K562 (cell line): ENCODE data around the gene DGCR2. TPM values are rescaled to one million over a fixed set of nuclear protein-coding genes. Genes with fewer than 3 reads are reported as not detected.

Experiments used
- ADNP ChIP-seq: fragments of 200-800 bp; sonication (Bioruptor generic); IDR thresholded peaks from 2 replicates; pipeline ENCODE4 v1.6.1; 2016; ENCODE audit warnings: missing genetic modification characterization, missing compliant biosample characterization
- CAMTA2 ChIP-seq: fragments of 250-450 bp; sonication (Bioruptor Pico); conservative IDR thresholded peaks from 2 replicates; pipeline ENCODE4 v1.5.1; 2022
- EP400 ChIP-seq: fragments of 450-650 bp; IDR thresholded peaks from 2 replicates; pipeline ENCODE4 v1.6.1; 2017; ENCODE audit warnings: antibody characterized with exemption, mild to moderate bottlenecking, moderate library complexity
- HDAC6 ChIP-seq: IDR thresholded peaks from 2 replicates; pipeline ENCODE4 v1.6.1; 2012; ENCODE audit warnings: low read depth, mild to moderate bottlenecking, control low read depth, inconsistent platforms, low read length, moderate library complexity
- HMG20A ChIP-seq: fragments of 450-650 bp; formaldehyde crosslinking; conservative IDR thresholded peaks from 2 replicates; pipeline ENCODE4 v1.4.0; 2020; ENCODE audit warnings: mild to moderate bottlenecking, mixed read lengths
- HOXB6 ChIP-seq: fragments of 250-450 bp; sonication (Bioruptor Pico); IDR thresholded peaks from 2 replicates; pipeline ENCODE4 v1.5.1; 2022; ENCODE audit warnings: mild to moderate bottlenecking, borderline replicate concordance
- IFI16 ChIP-seq: fragments of 250-450 bp; sonication (Bioruptor Pico); IDR thresholded peaks from 2 replicates; pipeline ENCODE4 v2.1.2; 2022; ENCODE audit warnings: mild to moderate bottlenecking, inconsistent platforms
- JUN ChIP-seq, 2 experiments: sonication (generic) in 1 of 2; formaldehyde crosslinking in 1 of 2; IDR thresholded peaks; 2 replicates each; pipeline versions ENCODE4 v1.6.1 to v1.8.0; 2012 to 2022; ENCODE audit warnings: borderline replicate concordance in 2 of 2, mild to moderate bottlenecking in 2 of 2, improper control_type of control experiment in 1 of 2, low read depth in 1 of 2, low read length in 1 of 2, missing genetic modification reagents in 1 of 2
- RBM22 ChIP-seq: fragments of 200-400 bp; formaldehyde crosslinking; IDR thresholded peaks from 2 replicates; pipeline ENCODE4 v1.6.1; 2018; ENCODE audit warnings: low read length, low read depth; ENCODE audit not compliant: poor library complexity, severe bottlenecking
- SMAD2 ChIP-seq: fragments of 150-350 bp; IDR thresholded peaks from 2 replicates; pipeline ENCODE4 v1.6.1; 2014; ENCODE audit warnings: low read depth, mild to moderate bottlenecking, low read length
- TRIM28 ChIP-seq: fragments of 450-650 bp; IDR thresholded peaks from 2 replicates; pipeline ENCODE4 v1.6.1; 2017
- U2AF2 ChIP-seq: fragments of 200-400 bp; formaldehyde crosslinking; optimal IDR thresholded peaks from 2 replicates; pipeline ENCODE3; 2017; ENCODE audit warnings: low read depth, mild to moderate bottlenecking, low read length
- ZKSCAN3 ChIP-seq: fragments of 250-450 bp; sonication (Bioruptor Pico); IDR thresholded peaks from 2 replicates; pipeline ENCODE4 v1.4.0; 2020
- ZNF140 ChIP-seq: fragments of 250-450 bp; sonication (Bioruptor Pico); IDR thresholded peaks from 2 replicates; pipeline ENCODE4 v1.8.0; 2021; ENCODE audit warnings: moderate library complexity, mild to moderate bottlenecking, inconsistent platforms
- ZNF347 ChIP-seq: fragments of 450-650 bp; formaldehyde crosslinking; IDR thresholded peaks from 2 replicates; pipeline ENCODE4 v1.4.0; 2020; ENCODE audit warnings: low read depth, mild to moderate bottlenecking, moderate library complexity
- polyA plus RNA-seq, 8 experiments: library from polyadenylated mRNA; depleted of rRNA in 4 of 8; stranded (reverse) in 5 of 8; unstranded in 3 of 8; fragments of >200 nt; fragmentation: Nextera tagmentation in 2 of 8; fragmentation: Illumina TruSeq in 1 of 8; extraction: Ambion mirVana in 2 of 8; extraction: Trizol in 1 of 8; gene quantifications; 2 replicates each; pipeline versions ENCODE4 v1.2.1 to v1.2.3, GENCODE V29; 2011 to 2014; ENCODE audit warnings: inconsistent platforms in 1 of 8, missing spikeins in 1 of 8
- total RNA-seq, 7 experiments: library from RNA; depleted of rRNA in 6 of 7; stranded (reverse); fragments of >200 nt in 6 of 7; fragmentation: Illumina TruSeq in 2 of 7; extraction: Trizol in 2 of 7; gene quantifications; 2 replicates each; pipeline versions ENCODE4 v1.2.1 to v1.2.3, GENCODE V29; 2011 to 2021; ENCODE audit warnings: low replicate concordance in 1 of 7
- TF ChIP-seq, protein P1 (sequence below): fragments of 450-650 bp; formaldehyde crosslinking; IDR thresholded peaks from 2 replicates; pipeline ENCODE4 v1.4.0; 2020; ENCODE audit warnings: mild to moderate bottlenecking, mixed read lengths
- TF ChIP-seq, protein P2 (sequence below): fragments of 450-650 bp; IDR thresholded peaks from 2 replicates; pipeline ENCODE4 v1.6.1; 2016; ENCODE audit warnings: borderline replicate concordance
- TF ChIP-seq, protein P3 (sequence below): fragments of 250-450 bp; sonication (Bioruptor Pico); IDR thresholded peaks from 2 replicates; pipeline ENCODE4 v1.4.0; 2020; ENCODE audit warnings: borderline replicate concordance
- TF ChIP-seq, protein P4 (sequence below): fragments of 450-650 bp; formaldehyde crosslinking; IDR thresholded peaks from 2 replicates; pipeline ENCODE4 v1.4.0; 2022; ENCODE audit warnings: missing genetic modification characterization
- TF ChIP-seq, protein P5 (sequence below), 2 experiments: IDR thresholded peaks; 2 replicates each; pipeline ENCODE4 v1.6.1; 2012; ENCODE audit warnings: improper control_type of control experiment in 2 of 2, low read depth in 2 of 2, low read length in 2 of 2, borderline replicate concordance in 1 of 2

The DGCR2 gene
- total and polyA plus RNA-seq, 9 of the 15 experiments (the other 6 are each of a cell fraction or from before 2014, with no cell fraction given): 0.69 to 101 (median 56.4) TPM

- TF ChIP-seq, protein P1, sequence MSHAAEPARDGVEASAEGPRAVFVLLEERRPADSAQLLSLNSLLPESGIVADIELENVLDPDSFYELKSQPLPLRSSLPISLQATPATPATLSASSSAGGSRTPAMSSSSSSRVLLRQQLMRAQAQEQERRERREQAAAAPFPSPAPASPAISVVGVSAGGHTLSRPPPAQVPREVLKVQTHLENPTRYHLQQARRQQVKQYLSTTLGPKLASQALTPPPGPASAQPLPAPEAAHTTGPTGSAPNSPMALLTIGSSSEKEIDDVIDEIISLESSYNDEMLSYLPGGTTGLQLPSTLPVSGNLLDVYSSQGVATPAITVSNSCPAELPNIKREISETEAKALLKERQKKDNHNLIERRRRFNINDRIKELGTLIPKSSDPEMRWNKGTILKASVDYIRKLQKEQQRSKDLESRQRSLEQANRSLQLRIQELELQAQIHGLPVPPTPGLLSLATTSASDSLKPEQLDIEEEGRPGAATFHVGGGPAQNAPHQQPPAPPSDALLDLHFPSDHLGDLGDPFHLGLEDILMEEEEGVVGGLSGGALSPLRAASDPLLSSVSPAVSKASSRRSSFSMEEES (CRISPR knock-in tag): no peak
- TF ChIP-seq, protein P2, sequence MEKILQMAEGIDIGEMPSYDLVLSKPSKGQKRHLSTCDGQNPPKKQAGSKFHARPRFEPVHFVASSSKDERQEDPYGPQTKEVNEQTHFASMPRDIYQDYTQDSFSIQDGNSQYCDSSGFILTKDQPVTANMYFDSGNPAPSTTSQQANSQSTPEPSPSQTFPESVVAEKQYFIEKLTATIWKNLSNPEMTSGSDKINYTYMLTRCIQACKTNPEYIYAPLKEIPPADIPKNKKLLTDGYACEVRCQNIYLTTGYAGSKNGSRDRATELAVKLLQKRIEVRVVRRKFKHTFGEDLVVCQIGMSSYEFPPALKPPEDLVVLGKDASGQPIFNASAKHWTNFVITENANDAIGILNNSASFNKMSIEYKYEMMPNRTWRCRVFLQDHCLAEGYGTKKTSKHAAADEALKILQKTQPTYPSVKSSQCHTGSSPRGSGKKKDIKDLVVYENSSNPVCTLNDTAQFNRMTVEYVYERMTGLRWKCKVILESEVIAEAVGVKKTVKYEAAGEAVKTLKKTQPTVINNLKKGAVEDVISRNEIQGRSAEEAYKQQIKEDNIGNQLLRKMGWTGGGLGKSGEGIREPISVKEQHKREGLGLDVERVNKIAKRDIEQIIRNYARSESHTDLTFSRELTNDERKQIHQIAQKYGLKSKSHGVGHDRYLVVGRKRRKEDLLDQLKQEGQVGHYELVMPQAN: no peak
- no peak for TF ChIP-seq JUN (IDR thresholded peaks at IDR 0.05; ENCODE audit: borderline replicate concordance, low read depth, low read length)
- TF ChIP-seq JUN (CRISPR knock-in tag; IDR thresholded peaks at IDR 0.05; ENCODE audit: borderline replicate concordance): no peak
- TF ChIP-seq, protein P3, sequence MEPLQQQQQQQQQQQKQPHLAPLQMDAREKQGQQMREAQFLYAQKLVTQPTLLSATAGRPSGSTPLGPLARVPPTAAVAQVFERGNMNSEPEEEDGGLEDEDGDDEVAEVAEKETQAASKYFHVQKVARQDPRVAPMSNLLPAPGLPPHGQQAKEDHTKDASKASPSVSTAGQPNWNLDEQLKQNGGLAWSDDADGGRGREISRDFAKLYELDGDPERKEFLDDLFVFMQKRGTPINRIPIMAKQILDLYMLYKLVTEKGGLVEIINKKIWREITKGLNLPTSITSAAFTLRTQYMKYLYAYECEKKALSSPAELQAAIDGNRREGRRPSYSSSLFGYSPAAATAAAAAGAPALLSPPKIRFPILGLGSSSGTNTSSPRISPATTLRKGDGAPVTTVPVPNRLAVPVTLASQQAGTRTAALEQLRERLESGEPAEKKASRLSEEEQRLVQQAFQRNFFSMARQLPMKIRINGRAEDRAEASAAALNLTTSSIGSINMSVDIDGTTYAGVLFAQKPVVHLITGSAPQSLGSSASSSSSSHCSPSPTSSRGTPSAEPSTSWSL (CRISPR knock-in tag): no peak
- no peak for TF ChIP-seq ZNF140
- TF ChIP-seq TRIM28: no peak
- TF ChIP-seq CAMTA2 (CRISPR knock-in tag): no peak
- no peak for TF ChIP-seq RBM22
- no peak for TF ChIP-seq U2AF2
- TF ChIP-seq ZKSCAN3 (CRISPR knock-in tag): no peak
- TF ChIP-seq, protein P4, sequence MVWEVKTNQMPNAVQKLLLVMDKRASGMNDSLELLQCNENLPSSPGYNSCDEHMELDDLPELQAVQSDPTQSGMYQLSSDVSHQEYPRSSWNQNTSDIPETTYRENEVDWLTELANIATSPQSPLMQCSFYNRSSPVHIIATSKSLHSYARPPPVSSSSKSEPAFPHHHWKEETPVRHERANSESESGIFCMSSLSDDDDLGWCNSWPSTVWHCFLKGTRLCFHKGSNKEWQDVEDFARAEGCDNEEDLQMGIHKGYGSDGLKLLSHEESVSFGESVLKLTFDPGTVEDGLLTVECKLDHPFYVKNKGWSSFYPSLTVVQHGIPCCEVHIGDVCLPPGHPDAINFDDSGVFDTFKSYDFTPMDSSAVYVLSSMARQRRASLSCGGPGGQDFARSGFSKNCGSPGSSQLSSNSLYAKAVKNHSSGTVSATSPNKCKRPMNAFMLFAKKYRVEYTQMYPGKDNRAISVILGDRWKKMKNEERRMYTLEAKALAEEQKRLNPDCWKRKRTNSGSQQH (CRISPR knock-in tag): peak; percentile 80; the same call in 1 of the 2 replicates
- TF ChIP-seq EP400: no peak
- no peak for TF ChIP-seq ADNP (tag)
- no peak for TF ChIP-seq HDAC6
- no peak for TF ChIP-seq HOXB6
- 0 out of 2 replicates have a peak, but pooled peaks have one; percentile 28 for TF ChIP-seq HMG20A (CRISPR knock-in tag)
- peak; percentile 64; the same call in 1 of the 2 replicates for TF ChIP-seq IFI16 (CRISPR knock-in tag)
- TF ChIP-seq, protein P5, sequence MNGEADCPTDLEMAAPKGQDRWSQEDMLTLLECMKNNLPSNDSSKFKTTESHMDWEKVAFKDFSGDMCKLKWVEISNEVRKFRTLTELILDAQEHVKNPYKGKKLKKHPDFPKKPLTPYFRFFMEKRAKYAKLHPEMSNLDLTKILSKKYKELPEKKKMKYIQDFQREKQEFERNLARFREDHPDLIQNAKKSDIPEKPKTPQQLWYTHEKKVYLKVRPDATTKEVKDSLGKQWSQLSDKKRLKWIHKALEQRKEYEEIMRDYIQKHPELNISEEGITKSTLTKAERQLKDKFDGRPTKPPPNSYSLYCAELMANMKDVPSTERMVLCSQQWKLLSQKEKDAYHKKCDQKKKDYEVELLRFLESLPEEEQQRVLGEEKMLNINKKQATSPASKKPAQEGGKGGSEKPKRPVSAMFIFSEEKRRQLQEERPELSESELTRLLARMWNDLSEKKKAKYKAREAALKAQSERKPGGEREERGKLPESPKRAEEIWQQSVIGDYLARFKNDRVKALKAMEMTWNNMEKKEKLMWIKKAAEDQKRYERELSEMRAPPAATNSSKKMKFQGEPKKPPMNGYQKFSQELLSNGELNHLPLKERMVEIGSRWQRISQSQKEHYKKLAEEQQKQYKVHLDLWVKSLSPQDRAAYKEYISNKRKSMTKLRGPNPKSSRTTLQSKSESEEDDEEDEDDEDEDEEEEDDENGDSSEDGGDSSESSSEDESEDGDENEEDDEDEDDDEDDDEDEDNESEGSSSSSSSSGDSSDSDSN (IDR thresholded peaks at IDR 0.05; ENCODE audit: borderline replicate concordance in 1 of 2, low read depth in 2 of 2, low read length in 2 of 2): no peak
- TF ChIP-seq ZNF347: no peak
- no peak for TF ChIP-seq SMAD2
Measured at GRCh38 chr22:19075404-19075803, 46.8 kb downstream of the DGCR2 start (continued).
